Right hindlimb (tissue), 1 donor: ENCODE data around the gene HOXA6.

Source experiments
- DNase-seq: peaks from one replicate; pipeline ENCODE4 v3.0.0-alpha.2; 2018

The HOXA6 gene

DNA sequence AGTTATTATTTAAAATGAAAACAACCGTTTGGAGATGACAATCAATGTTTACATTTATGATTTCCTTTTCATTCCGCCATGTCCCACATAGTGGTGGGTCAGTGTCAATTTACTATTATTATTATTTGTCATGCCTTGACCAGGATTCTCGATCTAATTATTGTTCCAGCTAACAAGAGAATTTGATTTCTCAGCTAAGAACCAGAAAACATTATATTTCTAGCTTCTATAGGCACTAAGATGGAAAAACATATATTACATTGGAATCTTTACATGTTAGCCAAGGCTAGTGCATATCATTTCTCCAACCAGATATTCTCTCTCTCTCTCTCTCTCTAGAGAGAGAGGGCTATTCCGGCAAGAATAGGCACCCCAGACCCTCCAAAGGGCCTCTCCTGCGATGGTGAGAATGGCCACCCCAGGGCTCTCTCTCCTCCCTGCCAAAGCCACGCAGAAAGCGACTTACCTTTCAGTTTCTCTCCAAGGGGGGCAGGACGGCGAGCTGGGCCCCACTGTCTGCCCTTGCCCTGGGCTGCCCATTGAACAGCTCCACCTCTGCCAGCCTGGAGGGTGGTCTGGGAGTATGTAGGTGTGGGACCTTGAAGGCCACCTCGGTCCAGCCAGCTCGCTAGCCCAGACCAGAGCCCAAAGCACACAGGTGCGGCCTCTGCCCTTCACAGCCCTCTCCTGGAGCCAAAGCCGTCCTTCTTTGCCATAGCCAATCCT lies 2.4 kb upstream of the HOXA6 start:
- DNase-seq: no peak

DNA sequence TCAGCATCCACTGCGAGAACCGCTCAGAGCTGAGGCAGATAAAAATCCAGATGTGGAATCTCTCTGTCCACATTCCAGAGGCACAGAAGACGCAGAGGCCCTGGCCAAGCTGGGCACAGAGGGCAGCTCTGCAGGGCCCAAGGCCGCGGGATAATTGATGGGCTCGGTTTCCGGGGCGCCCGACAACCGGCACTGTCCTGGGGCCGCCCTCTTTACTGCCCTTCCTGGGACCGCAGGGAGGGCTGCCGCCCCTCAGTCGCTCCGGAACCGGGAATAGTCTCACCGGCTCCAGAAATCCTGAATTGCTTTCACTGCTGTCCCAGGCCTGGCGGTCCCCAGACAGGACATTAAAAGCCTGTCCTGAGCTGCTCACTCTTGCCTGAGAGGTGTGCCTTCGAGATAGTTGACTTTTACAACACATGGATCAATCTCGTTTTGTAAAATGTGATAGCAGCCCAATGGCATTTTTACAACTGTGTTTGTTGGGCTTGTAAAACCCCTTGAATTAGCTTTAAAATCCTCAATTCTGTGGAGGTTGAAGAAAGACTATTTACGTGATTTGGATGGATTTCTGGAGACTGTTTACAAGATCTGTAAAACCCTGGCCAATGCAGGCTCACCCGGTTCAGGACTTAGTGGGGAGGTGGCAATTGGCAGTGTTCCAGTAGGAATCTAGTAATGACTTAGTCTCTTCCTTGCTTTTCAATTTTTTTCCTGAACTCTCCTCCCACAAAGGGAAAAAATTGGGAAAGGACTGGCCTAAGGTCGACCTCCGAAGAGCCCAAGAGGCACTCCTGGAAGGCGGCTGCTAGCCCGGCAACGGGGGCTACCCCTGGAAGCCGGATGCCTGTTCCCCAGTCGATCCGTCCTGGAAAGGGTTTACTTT lies 1.4 kb upstream of the HOXA6 start:
- DNase-seq: peak; percentile 36

DNA sequence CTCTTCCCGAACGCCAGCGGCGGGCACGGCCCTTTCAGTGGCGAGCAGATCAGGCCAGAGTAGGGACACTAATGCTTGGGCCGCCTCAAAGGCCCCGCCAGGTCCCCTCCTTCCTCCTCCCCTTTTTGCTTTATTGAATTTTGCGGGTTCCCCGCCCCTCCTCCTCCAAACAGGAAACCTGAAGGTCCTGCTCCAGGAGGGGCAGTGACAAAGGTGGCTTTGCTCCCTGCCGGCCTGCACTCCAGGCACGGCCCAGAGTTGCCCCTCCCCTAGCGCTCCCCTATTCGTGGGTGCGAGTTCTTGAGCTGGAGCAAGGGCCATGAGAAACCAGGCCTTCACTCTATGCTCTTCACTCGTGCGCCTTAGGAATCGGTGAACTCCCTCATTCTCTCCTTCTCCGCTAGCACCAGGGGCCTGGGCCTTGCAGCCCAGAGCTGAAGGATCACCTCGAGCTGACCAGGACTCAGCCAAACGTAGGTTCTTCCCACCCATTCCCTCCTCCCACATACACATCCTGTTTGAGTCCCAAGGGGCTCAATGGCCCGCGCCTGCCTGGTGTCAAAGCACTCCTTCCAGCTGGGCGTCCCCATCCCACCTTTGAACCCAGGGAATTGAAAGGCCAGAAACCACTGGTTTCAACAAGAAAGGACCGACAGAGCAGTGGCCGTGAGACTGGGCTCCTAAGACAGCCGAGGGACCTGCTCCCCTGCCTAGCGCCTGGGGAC lies 619 bp upstream of the HOXA6 start:
- peak; percentile 61 for DNase-seq

DNA sequence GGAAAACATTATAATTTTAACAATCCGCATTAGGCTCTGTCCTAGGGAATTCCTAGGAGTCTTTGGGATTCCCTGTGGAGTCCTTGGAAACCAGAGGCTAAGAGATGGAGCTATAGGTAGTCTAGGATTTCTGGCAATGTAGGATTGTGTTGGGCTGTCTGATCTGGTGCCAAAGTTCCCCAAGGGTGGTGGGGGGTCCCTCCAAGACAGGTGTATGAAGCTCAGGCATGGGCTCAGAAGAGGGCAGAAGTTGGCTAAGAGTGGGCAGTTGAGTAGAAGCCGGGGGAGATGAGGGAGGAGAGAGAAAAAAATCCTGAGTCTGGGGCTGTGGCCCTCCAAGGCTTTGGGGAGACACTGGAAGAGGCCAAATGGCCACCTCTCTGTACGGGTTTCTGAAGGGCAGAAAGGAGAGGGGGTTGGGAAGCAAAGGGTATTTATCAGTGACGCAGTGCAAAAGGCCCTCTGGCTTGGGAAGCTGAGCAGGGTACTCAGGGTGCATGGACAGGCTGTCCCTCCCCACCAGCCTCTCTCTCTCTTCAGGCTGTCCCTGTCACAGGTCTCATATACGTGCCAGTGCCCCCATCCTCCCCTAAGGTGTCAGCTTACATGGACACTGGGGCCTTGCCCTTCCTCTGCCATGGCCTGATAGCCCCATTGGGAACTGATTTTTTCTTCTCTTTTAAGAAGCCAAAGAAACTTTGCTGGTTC lies 929 bp downstream of the HOXA6 start:
- peak; percentile 19 for DNase-seq

DNA sequence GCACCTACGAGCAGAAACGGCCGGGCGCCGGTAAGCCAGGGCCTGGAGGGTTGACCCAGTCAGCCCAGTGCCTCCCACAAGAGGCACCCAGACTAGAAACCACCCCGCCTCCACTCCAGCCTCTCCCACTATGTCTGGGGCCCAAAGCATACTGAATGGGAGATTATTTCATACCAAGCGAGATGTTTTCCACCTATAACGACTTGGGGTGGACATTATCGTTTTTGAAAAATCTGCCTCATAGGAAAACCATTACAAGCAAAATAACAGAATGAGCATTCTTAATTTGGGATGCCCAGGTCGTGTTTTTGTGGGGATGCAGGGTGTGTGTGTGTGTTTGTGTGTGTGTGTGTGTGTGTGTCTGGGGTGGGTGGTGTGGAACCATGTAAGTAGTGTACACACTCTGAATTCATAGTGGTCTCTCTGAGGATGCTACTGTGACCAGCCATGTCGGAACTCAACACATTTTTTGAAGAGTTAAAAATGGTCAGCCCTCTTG lies 1.6 kb downstream of the HOXA6 start:
- no peak for DNase-seq

DNA sequence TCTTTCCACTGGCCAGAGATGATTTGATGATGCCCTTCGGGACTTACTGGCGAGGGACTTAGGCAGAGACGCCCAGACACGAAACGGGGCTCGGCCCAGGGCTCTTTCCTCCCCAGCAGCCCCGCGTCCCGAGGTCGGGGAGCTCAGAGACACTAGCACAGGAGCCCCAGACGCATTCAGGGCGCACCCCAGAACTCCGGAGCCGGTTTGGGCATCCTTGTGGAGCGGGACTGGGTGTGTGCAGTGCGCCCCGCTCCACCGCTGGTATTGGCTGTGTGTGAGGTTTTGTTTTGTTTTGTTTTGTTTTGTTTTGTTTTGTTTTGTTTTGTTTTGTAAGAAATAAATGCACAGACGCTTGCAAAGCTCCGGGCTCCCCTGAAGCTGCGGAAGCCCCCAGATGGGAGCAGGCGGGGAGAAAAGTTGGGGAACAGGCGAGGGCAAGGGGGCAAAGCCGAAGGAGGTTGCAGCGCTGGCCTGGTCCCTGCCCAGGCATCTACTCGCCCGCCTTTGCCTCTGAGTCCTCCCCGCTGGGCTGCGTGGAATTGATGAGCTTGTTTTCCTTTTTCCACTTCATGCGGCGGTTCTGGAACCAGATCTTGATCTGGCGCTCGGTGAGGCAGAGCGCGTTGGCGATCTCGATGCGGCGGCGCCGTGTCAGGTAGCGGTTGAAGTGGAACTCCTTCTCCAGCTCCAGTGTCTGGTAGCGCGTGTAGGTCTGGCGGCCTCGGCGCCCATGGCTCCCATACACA lies 2.2 kb downstream of the HOXA6 start:
- peak; percentile 37 for DNase-seq

DNA sequence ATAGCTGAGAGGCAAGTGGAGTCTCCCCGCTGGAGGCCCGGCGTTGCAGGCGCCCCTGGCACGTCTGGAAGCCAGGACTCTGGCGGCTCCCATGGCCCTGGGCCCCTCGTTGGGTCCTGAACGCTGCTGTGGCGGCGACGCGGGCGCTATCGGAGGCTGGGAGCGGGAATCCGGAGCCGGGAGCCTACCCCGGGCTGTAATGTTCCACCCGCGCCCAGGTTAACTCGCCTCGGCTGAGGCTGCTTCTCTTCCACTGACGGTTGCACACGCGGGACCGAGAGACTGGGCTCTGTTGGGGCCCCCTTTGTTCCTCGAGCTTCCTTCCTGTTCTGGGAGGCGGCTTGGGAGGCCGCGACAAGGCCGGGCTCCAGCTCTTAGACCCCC lies 2.8 kb downstream of the HOXA6 start:
- peak; percentile 35 for DNase-seq

DNA sequence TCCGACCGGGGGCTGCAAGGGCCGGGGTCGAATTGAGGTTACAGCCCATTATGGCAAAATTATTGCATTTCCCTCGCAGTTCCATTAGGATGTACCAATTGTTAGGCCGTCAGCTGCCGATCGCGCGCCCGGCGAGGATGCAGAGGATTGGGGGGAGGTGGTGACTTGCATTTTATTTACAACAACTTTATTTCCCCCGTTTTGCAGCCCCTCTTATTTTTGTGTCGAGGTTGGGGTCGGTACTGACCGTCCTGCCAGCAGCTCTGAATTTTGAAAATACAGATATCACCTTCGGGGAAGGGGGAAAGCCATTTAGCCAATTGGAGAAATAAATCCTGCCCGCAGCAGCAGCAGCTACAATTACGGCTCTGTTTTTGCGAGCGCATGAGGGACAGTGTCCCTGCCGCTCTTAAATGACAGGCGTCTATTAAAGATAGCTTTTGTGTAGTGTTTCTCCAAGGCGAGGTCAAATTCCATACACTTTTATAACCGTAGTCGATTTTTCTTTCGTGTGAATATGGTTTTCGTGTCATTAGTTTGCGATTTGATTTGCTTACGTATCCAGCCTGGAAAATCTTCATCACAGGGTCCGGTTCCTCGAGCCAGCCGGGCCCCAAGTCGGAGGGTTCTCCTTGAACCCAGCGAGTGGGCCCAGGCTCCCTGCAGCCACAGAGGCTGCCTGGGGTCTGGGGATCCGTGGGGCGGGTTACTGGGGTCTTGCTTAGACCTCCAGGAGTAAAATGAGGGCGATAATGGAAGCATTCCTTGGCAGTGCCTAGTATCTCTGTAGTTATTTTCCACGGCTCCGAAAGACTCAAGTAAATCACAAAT lies 3.4 kb downstream of the HOXA6 start:
- peak; percentile 21 for DNase-seq

DNA sequence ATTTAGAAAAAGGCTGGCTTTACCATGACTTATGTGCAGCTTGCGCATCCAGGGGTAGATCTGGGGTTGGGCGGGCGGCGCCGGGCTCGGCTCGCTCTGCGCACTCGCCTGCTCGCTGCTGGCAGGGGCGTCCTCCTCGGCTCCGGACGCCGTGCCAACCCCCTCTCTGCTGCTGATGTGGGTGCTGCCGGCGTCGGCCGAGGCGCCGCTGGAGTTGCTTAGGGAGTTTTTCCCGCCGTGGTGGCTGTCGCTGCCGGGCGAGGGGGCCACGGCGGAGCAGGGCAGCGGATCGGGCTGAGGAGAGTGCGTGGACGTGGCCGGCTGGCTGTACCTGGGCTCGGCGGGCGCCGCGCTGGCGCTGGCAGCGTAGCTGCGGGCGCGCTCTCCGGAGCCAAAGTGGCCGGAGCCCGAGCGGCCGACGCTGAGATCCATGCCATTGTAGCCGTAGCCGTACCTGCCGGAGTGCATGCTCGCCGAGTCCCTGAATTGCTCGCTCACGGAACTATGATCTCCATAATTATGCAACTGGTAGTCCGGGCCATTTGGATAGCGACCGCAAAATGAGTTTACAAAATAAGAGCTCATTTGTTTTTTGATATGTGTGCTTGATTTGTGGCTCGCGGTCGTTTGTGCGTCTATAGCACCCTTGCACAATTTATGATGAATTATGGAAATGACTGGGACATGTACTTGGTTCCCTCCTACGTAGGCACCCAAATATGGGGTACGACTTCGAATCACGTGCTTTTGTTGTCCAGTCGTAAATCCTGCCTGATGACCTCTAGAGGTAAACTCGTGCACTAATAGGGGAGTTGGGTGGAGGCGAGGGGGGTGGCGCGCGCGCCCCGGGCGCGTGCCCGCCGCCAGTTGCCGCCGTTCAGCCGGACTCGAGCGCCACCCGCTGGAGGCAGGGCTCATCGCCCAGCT lies 4.3 kb downstream of the HOXA6 start, which contains the start of gene HOXA5:
Gene HOXA5 (minus strand): TSS at position 659 of the 927 bp plus-strand sequence. CDS start 74 bp downstream, at position 585.
- peak; percentile 83 for DNase-seq

DNA sequence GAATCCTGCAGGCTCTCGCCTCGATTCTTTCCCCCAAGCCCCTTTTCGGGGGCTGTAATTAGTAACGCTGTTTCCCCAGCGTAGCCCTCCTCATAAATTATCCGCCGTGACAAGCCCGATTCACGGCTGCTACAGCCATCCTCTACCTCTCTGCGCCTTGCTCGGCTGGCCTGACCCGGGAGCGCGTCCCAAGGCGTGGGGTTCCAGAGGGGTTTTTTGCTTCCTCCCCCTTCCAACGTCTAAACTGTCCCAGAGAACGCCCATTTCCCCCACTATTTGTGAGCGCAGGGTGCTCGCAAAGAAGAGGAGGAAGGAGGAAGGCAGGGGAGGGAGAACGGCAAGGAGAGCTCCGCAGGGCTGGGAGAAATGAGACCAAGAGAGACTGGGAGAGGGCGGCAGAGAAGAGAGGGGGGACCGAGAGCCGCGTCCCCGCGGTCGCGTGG lies 5.0 kb downstream of the HOXA6 start:
- no peak for DNase-seq

DNA sequence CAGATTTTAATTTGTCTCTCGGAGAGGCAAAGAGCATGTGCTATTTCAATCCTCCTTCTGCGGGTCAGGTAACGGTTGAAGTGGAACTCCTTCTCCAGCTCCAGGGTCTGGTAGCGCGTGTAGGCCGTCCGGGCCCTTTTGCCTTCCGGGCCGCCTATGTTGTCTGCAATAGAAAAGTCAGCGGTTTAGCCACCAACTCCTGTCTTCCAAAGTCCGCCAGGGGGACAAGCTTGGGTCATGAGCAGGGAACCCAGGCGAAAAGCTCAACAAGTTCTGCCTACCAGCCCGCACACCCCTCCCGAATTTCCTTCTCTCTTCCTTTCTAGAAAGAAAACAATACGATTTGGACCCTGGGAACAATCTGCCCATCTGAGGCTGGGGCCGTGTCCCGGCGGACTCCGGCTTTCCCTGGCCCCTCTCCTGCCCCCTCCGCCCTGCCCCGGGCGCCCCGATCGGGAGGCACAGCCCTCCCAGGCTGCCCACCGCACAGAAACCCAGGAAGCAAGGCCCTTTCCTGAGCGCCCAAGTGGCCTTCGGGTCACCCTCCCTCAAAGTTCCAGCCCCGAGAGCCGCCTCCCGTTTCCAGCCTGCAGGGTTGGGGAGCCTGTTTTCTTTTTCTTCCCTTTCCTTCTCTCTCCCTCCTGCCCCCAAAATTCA lies 5.5 kb downstream of the HOXA6 start:
- peak; percentile 43 for DNase-seq

DNA sequence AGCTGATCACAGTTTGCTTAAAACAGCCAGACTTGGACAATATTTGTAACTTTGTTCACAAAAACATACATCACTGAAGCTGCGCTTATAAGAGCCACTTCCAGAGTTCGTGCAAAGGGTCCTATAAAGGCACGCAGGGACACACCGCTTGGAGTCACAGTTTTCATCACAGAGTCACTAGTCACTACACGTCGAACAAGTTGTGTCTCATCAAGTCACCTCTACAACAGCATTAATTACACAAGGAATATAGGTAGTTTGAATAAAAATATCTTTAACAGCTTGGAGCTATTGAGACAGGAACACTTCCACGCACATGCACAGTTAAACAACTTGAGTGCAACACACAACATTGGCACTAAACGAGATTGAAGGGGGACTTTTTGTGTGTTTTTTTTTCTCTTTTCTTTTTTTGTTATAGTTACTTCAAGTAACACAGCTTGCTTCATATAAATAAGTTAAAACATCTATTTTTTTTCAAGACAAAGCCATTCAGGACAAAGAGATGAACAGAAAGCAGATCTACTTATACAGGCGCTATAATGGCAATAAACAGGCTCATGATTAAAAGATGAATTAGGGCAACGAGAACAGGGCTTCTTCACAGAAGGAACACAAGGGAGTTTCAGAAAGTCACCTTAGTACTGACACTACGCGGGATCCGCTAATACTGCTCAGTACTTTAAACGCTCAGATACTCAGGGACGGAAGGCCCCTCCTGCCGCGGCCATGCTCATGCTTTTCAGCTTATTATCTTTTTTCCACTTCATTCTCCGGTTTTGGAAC lies 6.2 kb downstream of the HOXA6 start:
- DNase-seq: no peak

DNA sequence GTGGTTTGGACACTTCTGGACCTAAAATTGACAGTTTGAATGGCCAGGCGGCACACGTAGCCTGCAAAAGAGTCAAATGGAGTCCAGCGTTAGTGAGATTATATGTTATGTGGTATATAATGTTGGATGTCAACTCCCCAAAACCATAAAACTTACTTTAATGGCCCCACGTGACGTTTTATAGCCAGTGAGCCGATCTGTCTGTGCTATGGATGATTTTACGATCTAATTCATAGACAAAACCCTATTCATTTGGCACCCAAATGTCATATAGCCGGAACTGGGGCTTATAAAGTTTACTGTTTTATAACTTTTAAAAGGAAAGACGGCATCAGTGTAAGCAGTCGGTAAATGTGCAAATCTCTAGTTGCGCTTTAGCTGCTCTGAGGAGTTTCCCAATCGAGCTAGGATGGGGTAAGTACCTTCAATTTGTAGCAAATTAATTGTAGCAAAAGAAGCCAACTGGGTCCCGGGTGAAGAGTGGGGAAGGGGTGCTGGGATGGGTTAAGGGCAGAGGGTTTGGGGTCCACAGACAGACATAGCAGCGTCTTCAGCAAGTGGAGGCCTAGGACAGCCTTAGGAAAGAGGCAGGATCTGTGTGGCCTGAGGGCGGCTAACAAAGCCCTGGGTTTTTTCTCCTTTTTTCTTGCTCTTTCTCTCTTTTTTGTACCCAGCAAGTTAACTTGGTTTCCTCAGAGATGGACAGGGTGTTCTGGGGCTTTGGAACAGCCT lies 7.3 kb downstream of the HOXA6 start:
- peak; percentile 27 for DNase-seq

DNA sequence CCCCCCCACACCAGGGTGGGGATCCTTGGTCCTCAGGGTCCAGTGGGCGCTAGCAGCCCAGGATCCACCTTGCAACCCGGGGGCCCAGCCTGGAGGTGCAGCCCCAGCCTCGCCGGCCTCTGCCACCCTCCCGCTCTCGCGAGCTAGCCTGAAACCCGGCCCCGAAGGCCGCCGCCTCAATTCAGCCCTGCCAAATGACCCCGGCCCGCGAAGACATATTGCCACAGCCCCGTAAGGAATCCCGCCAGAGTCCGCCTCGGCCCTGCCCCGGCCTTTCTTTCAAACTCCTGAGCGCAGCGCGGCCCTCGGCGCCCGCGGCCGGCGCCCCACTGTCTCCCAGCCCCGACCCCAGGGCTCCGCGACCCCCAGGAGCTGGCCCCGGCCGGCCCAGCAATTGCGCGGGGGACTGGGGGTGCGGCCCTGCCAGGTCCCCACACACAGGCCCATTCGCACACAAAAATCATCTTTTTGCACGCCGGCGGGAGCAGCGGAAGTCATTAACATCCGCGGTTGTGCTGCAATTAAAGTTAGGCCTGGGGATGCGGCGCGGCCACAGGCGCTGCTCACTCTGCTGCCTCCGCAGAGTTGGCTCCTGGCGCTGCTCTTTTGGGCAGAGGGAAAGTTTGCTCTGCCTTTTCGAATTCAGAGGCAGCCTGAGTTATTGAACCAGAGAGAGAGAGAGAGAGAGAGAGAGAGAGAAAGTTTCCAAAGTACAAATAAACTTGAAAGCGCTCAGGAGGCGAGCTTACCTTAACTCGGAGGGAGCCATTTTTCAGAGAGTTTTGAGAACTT lies 8.0 kb downstream of the HOXA6 start:
- DNase-seq: peak; percentile 43

DNA sequence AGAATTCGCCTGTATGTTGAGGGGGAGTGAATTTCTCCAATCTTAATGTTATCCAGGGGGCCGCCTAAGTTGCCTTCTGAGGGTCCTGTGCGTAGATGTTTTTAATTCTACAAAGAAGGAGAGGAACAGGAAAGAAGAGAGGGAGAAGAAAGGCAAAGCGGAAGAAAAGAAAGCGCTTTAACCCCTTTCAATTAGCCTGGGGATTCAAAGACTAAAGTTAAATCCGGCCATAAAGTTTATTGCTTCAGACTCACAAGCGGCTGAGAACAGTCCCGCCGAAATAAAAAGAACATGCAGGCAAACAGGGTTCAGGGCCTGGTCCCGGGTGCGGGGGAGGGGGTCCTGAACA lies 8.6 kb downstream of the HOXA6 start:
- DNase-seq: no peak

DNA sequence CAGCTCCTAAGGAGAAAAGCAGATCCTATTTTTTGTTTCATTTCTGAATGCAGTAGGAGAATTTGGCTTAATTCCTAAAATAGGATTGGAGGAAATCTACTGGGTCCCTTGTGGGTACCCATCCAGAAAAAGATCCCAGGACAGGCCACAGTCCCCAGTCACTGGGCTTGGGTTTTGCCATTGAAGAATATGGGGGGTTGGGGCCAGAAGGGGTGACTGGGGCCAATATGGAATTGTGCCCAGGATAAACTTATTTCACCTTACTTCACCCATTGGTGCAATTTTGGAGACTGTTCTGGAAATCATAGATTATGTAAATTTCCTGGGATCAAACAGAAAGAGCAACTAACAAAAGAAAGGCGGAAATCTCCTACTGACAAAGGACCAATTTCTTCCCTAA lies 9.1 kb downstream of the HOXA6 start:
- no peak for DNase-seq
